Sciatic nerve (tissue), 2 donors: ENCODE results near the gene SHLD3. TPM values are rescaled to one million over a fixed set of nuclear protein-coding genes. Genes with fewer than 3 reads are reported as not detected.
"Not testable (repeated sequence)": the region's sequence is repeated elsewhere in the genome, so short reads cannot be mapped to it uniquely, and the experiment has no call there.

Experiments used
- ATAC-seq: fragments of 200-7000 bp; cut with Tn5 transposase; one replicate; pipeline ENCODE4 v1.9.1; 2020; ENCODE audit warnings: mild to moderate bottlenecking, moderate library complexity
- DNase-seq: peaks from one replicate; pipeline ENCODE4 v3.0.0-alpha.2; 2020; ENCODE audit warnings: low spot score
- intact Hi-C: fragments of 100-400 bp; cut with DNase I; formaldehyde crosslinking; loops from one replicate; pipeline ENCODE4 v1.14.2; 2022
- total RNA-seq: library from RNA; stranded (reverse); fragmentation: NEBNext Ultra II Directional; extraction: Animal tissue kit (Norgen Biotek cat#: 25700); gene quantifications from one replicate; pipeline ENCODE4 v1.2.1, GENCODE V29; 2021
- donor health status: DM: no; HTN: no; CAD: no.
- donor health status: DM: no; HTN: no; CAD: no.

The SHLD3 gene
- 3.1 TPM for total RNA-seq

GRCh38 chr5:65624571-65625555 is at the start of gene SHLD3, which contains the start of gene TRAPPC13:
SHLD3 (plus strand) TSS chr5:65625027; CDS start chr5:65629588, 4,561 bp downstream.
TRAPPC13 (plus strand) TSS chr5:65625027; CDS start chr5:65625061, 34 bp downstream.
- ATAC-seq (peak; percentile 96), DNase-seq (peak; percentile 88)
- intact Hi-C loops, result no loop called here

GRCh38 chr5:65577141-65577540 is 47.7 kb upstream of the SHLD3 start:
- no peak for ATAC-seq
- DNase-seq, result no peak
- intact Hi-C loops, result no loop called here

GRCh38 chr5:65588694-65589093 is 36.1 kb upstream of the SHLD3 start:
- intact Hi-C loops, result no loop called here
- no peak for ATAC-seq

GRCh38 chr5:65601761-65602160 is 23.1 kb upstream of the SHLD3 start:
- not testable (repeated sequence) for DNase-seq, ATAC-seq

More at GRCh38 chr5:65588694-65589093, 36.1 kb upstream of the SHLD3 start:
- DNase-seq, result no peak

GRCh38 chr5:65611524-65611923 is 13.3 kb upstream of the SHLD3 start:
- ATAC-seq, result no peak
- intact Hi-C loops, result no loop called here
- DNase-seq, result no peak

More at GRCh38 chr5:65601761-65602160, 23.1 kb upstream of the SHLD3 start:
- intact Hi-C loops, result not testable (repeated sequence)

GRCh38 chr5:65612298-65612907 is 12.4 kb upstream of the SHLD3 start:
- DNase-seq (no peak), ATAC-seq (no peak)
- intact Hi-C loops, result no loop called here

GRCh38 chr5:65620021-65620420 is 4.8 kb upstream of the SHLD3 start:
- intact Hi-C loops, result no loop called here
- DNase-seq (no peak), ATAC-seq (no peak)

- ATAC-seq, DNase-seq, intact Hi-C loops: not testable (repeated sequence)
These were observed 2.9 kb upstream of the SHLD3 start for GRCh38 chr5:65621961-65622360.

GRCh38 chr5:65623482-65623881 is 1.3 kb upstream of the SHLD3 start:
- DNase-seq, result no peak
- intact Hi-C loops, result no loop called here
- ATAC-seq, result no peak

- DNase-seq (peak; percentile 92), ATAC-seq (peak; percentile 99)
- intact Hi-C loops, result no loop called here
These were observed 729 bp upstream of the SHLD3 start, which contains the start of gene TRIM23 for GRCh38 chr5:65624025-65624570. TRIM23 (minus strand) TSS chr5:65624333; CDS start chr5:65624274, 59 bp downstream.

GRCh38 chr5:65625743-65626142 is 916 bp downstream of the SHLD3 start:
- intact Hi-C loops, result no loop called here
- no peak for ATAC-seq
- DNase-seq, result no peak

- ATAC-seq (no peak), DNase-seq (no peak)
- intact Hi-C loops, result no loop called here
These were observed 6.2 kb downstream of the SHLD3 start for GRCh38 chr5:65630981-65631380.

- DNase-seq (no peak), ATAC-seq (no peak)
- intact Hi-C loops, result no loop called here
These were observed 15.4 kb downstream of the SHLD3 start for GRCh38 chr5:65640240-65640639.

- no peak for ATAC-seq
- intact Hi-C loops, result no loop called here
- DNase-seq, result no peak
These were observed 22.1 kb downstream of the SHLD3 start for GRCh38 chr5:65646938-65647337.

GRCh38 chr5:65647941-65648340 is 23.1 kb downstream of the SHLD3 start:
- intact Hi-C loops, result no loop called here
- ATAC-seq (no peak), DNase-seq (no peak)

- ATAC-seq (no peak), DNase-seq (no peak)
- intact Hi-C loops, result no loop called here
These were observed 26.3 kb downstream of the SHLD3 start for GRCh38 chr5:65651144-65651543.

- no peak for ATAC-seq
- intact Hi-C loops, result no loop called here
- no peak for DNase-seq
These were observed 29.9 kb downstream of the SHLD3 start for GRCh38 chr5:65654713-65655112.

GRCh38 chr5:65663804-65664521 is 39.1 kb downstream of the SHLD3 start:
- ATAC-seq (no peak), DNase-seq (no peak)
- intact Hi-C loops, result no loop called here

GRCh38 chr5:65668696-65669095 is 43.9 kb downstream of the SHLD3 start:
- ATAC-seq, result no peak
- no peak for DNase-seq
- intact Hi-C loops, result no loop called here
